ENCODE measurements around the gene MTCL3.

The MTCL3 gene

GRCh38 chr6:127518710-127519468, at the start of gene MTCL3:
Gene MTCL3 (minus strand): TSS chr6:127519335.
- peak; percentile 10 for DNase-seq

- DNase-seq: no peak
Observed at GRCh38 chr6:127567476-127567875, 48.3 kb upstream of the MTCL3 start.

GRCh38 chr6:127566651-127567050, 47.5 kb upstream of the MTCL3 start:
- DNase-seq: no peak

- no peak for DNase-seq
Observed at GRCh38 chr6:127566119-127566518, 47.0 kb upstream of the MTCL3 start.

- no peak for DNase-seq
Observed at GRCh38 chr6:127564761-127565160, 45.6 kb upstream of the MTCL3 start.

GRCh38 chr6:127561660-127562059, 42.5 kb upstream of the MTCL3 start:
- DNase-seq: no peak

GRCh38 chr6:127554435-127555006, 35.4 kb upstream of the MTCL3 start:
- peak; percentile 29 for DNase-seq

GRCh38 chr6:127550403-127550802, 31.3 kb upstream of the MTCL3 start:
- DNase-seq: no peak

- no peak for DNase-seq
Observed at GRCh38 chr6:127547904-127548649, 28.9 kb upstream of the MTCL3 start.

- peak; percentile 7 for DNase-seq
Observed at GRCh38 chr6:127547215-127547614, 28.1 kb upstream of the MTCL3 start.

GRCh38 chr6:127539272-127539671, 20.1 kb upstream of the MTCL3 start:
- DNase-seq: no peak

GRCh38 chr6:127538750-127539264, 19.7 kb upstream of the MTCL3 start:
- no peak for DNase-seq

- DNase-seq: no peak
Observed at GRCh38 chr6:127533736-127534135, 14.6 kb upstream of the MTCL3 start.

GRCh38 chr6:127533011-127533410, 13.9 kb upstream of the MTCL3 start:
- DNase-seq: no peak

GRCh38 chr6:127522714-127523113, 3.6 kb upstream of the MTCL3 start:
- DNase-seq: no peak

GRCh38 chr6:127520066-127520465, 931 bp upstream of the MTCL3 start:
- DNase-seq: peak; percentile 26

GRCh38 chr6:127519469-127519785, 292 bp upstream of the MTCL3 start:
- no peak for DNase-seq

GRCh38 chr6:127518191-127518709, 885 bp downstream of the MTCL3 start:
- no peak for DNase-seq

GRCh38 chr6:127517693-127518092, 1.4 kb downstream of the MTCL3 start:
- no peak for DNase-seq

- peak; percentile 54 for DNase-seq
Observed at GRCh38 chr6:127516662-127517273, 2.4 kb downstream of the MTCL3 start.

- peak; percentile 77 for DNase-seq
Observed at GRCh38 chr6:127515794-127516661, 3.1 kb downstream of the MTCL3 start.

GRCh38 chr6:127515234-127515793, 3.8 kb downstream of the MTCL3 start:
- DNase-seq: peak; percentile 1

Data from CD4-positive, alpha-beta T cell treated with Interleukin-21 for 1 hour (primary cell).